Measurements from ENCODE around the gene ACSL4. TPM values are rescaled to one million over a fixed set of nuclear protein-coding genes. Genes with fewer than 3 reads are reported as not detected.

Gene ACSL4
- total and polyA plus RNA-seq, 10 donors: 10.8 to 109 (median 49.7) TPM

DNA sequence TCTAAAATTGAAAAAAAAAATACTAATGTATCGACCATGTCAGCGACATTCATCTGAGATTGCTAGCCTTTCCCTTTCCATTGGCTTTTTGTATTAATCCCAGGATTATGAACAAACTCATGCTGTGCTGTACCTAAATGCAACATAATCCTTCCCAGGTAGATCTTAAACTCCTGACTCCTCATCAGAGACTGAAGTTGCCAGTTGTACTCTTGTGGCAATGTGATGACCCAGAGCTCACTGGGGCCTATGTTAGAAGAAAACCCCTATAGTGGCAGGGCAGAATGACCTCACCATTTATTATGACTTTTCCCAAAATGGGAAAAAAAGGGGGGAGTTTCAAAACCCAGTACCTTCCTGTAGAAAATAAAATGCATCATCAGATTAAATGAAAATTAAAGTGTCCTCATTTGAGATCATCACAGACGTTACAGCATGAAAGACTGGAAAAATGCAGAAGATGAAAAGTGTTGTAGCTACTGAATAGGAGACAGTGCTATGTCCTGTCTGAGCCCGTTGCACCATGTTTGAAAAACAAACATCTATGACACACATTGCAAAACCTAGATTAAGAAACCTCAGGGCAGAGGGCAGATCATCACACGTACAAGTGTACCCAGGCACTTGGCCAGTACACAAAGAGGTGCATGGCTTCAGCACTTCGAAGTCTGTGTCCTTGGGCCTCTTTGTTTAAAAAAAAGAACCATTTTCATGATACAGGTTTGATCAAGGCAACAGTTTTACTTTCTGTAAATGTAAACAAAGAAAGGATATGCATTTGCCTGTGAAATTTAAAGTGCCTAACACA, 6.8 kb upstream of the ACSL4 start:
- no peaks in the 10 kb centered on the region for H3K27me3 ChIP-seq (replicated peaks in 1 of 7)
- peak overlapping the region in 5 of 8 donors; percentile 12 to 84 (median 63) for H3K27ac ChIP-seq
- no peak for DNase-seq
- no peaks in the 10 kb centered on the region for H3K9me3 ChIP-seq
- intact Hi-C loops (cut with DNase I; ENCODE audit: low total_unique reads): no loop called here
- H3K4me1 ChIP-seq: no peaks in the 10 kb centered on the region
- WGBS, 5 donors: 52 to 78% (median 69%) methylated on average over 6 of the region's 6 CpGs
- H3K36me3 ChIP-seq: no peaks in the 10 kb centered on the region
- TF ChIP-seq POLR2AphosphoS5 (IDR thresholded peaks at IDR 0.05): peak in 1 of 3 donors; percentile 54
- TF ChIP-seq POLR2A (IDR thresholded peaks at IDR 0.05): no peak
- TF ChIP-seq, protein P1, sequence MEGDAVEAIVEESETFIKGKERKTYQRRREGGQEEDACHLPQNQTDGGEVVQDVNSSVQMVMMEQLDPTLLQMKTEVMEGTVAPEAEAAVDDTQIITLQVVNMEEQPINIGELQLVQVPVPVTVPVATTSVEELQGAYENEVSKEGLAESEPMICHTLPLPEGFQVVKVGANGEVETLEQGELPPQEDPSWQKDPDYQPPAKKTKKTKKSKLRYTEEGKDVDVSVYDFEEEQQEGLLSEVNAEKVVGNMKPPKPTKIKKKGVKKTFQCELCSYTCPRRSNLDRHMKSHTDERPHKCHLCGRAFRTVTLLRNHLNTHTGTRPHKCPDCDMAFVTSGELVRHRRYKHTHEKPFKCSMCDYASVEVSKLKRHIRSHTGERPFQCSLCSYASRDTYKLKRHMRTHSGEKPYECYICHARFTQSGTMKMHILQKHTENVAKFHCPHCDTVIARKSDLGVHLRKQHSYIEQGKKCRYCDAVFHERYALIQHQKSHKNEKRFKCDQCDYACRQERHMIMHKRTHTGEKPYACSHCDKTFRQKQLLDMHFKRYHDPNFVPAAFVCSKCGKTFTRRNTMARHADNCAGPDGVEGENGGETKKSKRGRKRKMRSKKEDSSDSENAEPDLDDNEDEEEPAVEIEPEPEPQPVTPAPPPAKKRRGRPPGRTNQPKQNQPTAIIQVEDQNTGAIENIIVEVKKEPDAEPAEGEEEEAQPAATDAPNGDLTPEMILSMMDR (IDR thresholded peaks at IDR 0.05 in 8 of 11, conservative IDR thresholded peaks at IDR 0.05 in 3 of 11): no peak
- peak overlapping the region in 1 of 8 donors; percentile 8 for H3K4me3 ChIP-seq

DNA sequence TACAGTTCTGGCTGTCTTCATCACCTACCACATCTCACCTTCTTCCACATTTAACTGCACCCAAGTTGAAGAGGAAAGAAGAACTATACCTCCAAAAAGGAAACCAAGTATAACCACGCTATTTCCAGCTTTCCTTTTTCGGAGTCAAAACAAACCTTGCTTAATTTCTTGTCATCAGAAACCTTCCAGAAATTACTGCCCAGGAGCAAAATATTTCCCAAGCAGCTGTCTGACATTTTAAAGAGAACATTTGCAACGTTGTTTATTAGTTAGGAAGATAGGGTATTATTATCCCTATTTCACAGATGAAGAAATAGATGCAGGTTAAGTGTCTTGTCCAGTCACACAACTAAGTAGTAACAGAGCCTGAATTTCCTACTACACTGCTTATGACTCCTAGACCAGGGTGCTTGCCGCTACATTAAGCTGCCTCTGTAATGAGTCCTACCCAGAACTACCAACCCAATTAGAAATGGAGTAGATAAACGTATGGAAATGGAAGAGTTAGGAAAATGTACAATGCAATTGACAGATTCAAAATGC, 2.2 kb upstream of the ACSL4 start:
- Histone ChIP-seq H3K27me3 (replicated peaks in 1 of 7) (peaks cover 0 to 7% (median 0%) of the 10 kb centered on the region in 7 donors), H3K27ac (peak overlapping the region in 4 of 8 donors; percentile 91 to 96 (median 94)), H3K4me3 (no peak overlapping the region), H3K4me1 (peaks cover 0 to 29% (median 9%) of the 10 kb centered on the region in 6 donors), H3K36me3 (no peaks in the 10 kb centered on the region), H3K9me3 (no peaks in the 10 kb centered on the region)
- no peak for DNase-seq
- intact Hi-C loops (cut with DNase I; ENCODE audit: low total_unique reads): no loop called here
- TF ChIP-seq POLR2AphosphoS5 (IDR thresholded peaks at IDR 0.05) (no peak), POLR2A (IDR thresholded peaks at IDR 0.05) (no peak)
- TF ChIP-seq, protein P1 (IDR thresholded peaks at IDR 0.05 in 8 of 11, conservative IDR thresholded peaks at IDR 0.05 in 3 of 11): no peak
- WGBS, 5 donors: 53 to 73% (median 65%) methylated on average over 5 of the region's 5 CpGs

DNA sequence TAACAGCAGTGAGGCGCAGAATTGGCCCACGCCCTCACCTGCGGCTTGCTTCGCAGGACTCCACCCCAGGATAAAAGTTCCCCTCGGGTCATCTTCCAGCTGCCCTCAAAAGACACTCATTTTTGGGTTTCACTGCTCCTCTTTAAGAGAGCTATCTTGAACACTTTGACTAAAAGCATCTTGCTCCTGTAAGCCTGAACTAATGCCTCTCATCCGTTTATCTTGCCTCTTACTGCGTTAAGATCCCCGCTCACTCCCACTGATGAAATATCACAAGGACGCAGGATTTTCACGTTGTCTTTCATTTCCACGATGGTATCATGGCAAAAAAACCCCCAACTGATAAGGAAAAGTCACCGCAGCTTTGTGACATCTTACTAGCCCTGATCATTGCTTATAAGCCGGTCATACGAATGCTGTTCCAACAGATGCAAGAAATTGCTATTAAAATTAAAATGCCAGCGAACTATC, 591 bp upstream of the ACSL4 start:
- intact Hi-C loops (cut with DNase I; ENCODE audit: low total_unique reads): no loop called here
- peak overlapping the region; percentile 58 to 96 (median 90) for H3K27ac ChIP-seq
- H3K36me3 ChIP-seq: no peaks in the 10 kb centered on the region
- 26 to 47% (median 32%) methylated on average over 13 to 15 of the region's 15 CpGs for WGBS, 5 donors
- H3K4me1 ChIP-seq: peaks cover 0 to 44% (median 16%) of the 10 kb centered on the region in 6 donors
- DNase-seq: no peak
- H3K9me3 ChIP-seq: no peaks in the 10 kb centered on the region
- TF ChIP-seq, protein P1 (IDR thresholded peaks at IDR 0.05 in 8 of 11, conservative IDR thresholded peaks at IDR 0.05 in 3 of 11): no peak
- no peak for TF ChIP-seq POLR2AphosphoS5 (IDR thresholded peaks at IDR 0.05)
- TF ChIP-seq POLR2A (IDR thresholded peaks at IDR 0.05): no peak
- peaks cover 0 to 7% (median 0%) of the 10 kb centered on the region in 7 donors for H3K27me3 ChIP-seq (replicated peaks in 1 of 7)
- peak overlapping the region; percentile 46 to 83 (median 59) for H3K4me3 ChIP-seq
